ENCODE data around the gene CCL17. TPM values are rescaled to one million over a fixed set of nuclear protein-coding genes. Genes with fewer than 3 reads are reported as not detected.

The CCL17 gene
- total and polyA plus RNA-seq, 4 donors, result 3.1 to 39.3 (median 3.5) TPM; not detected in 1

- ATAC-seq (ENCODE audit: insufficient read depth, low FRiP score), result no peak
Observed at GRCh38 chr16:57389087-57389468, 15.5 kb upstream of the CCL17 start.

GRCh38 chr16:57390636-57391295 is 13.8 kb upstream of the CCL17 start:
- peaks cover 0 to 18% (median 4%) of the 10 kb centered on the region in 5 donors for H3K4me1 ChIP-seq (ENCODE audit: control insufficient read depth in 5 of 5, insufficient read depth in 5 of 5, low read length in 5 of 5)
- no peak overlapping the region for H3K4me3 ChIP-seq
- TF ChIP-seq CTCF (IDR thresholded peaks at IDR 0.05; ENCODE audit: control extremely low read depth, extremely low read depth), result no peak
- ATAC-seq (ENCODE audit: insufficient read depth, low FRiP score) (no peak), DNase-seq (peak; percentile 30 to 90 (median 85))
- peaks cover 0 to 3% (median 0%) of the 10 kb centered on the region in 4 donors for H3K9me3 ChIP-seq (ENCODE audit: control insufficient read depth in 4 of 4, insufficient read depth in 3 of 4, low read length in 3 of 4)
- no peaks in the 10 kb centered on the region for H3K36me3 ChIP-seq (ENCODE audit: control insufficient read depth in 4 of 4, insufficient read depth in 4 of 4, low read length in 4 of 4)
- H3K27me3 ChIP-seq (ENCODE audit: control insufficient read depth in 3 of 3, insufficient read depth in 3 of 3, low read length in 2 of 3), result no peaks in the 10 kb centered on the region
- WGBS, 2 donors, result 64% methylated on average over 5 of the region's 5 CpGs
- H3K9ac ChIP-seq (ENCODE audit: insufficient read depth in 1 of 2, low read length in 2 of 2), result no peak overlapping the region
- H3K27ac ChIP-seq (ENCODE audit: low read depth in 1 of 2, low read length in 1 of 2), result no peak overlapping the region

More at GRCh38 chr16:57389087-57389468, 15.5 kb upstream of the CCL17 start:
- Histone ChIP-seq H3K9ac (ENCODE audit: insufficient read depth in 1 of 2, low read length in 2 of 2) (no peak overlapping the region), H3K36me3 (ENCODE audit: control insufficient read depth in 4 of 4, insufficient read depth in 4 of 4, low read length in 4 of 4) (no peaks in the 10 kb centered on the region), H3K27ac (ENCODE audit: low read depth in 1 of 2, low read length in 1 of 2) (no peak overlapping the region), H3K9me3 (ENCODE audit: control insufficient read depth in 4 of 4, insufficient read depth in 3 of 4, low read length in 3 of 4) (no peaks in the 10 kb centered on the region), H3K27me3 (ENCODE audit: control insufficient read depth in 3 of 3, insufficient read depth in 3 of 3, low read length in 2 of 3) (no peaks in the 10 kb centered on the region), H3K4me3 (no peak overlapping the region), H3K4me1 (ENCODE audit: control insufficient read depth in 5 of 5, insufficient read depth in 5 of 5, low read length in 5 of 5) (peaks cover 0 to 18% (median 4%) of the 10 kb centered on the region in 5 donors)
- no peak for TF ChIP-seq CTCF (IDR thresholded peaks at IDR 0.05; ENCODE audit: control extremely low read depth, extremely low read depth)
- DNase-seq, result no peak
- WGBS, 2 donors, result 93 to 95% methylated on average over 3 of the region's 3 CpGs

- ATAC-seq (ENCODE audit: insufficient read depth, low FRiP score) (no peak), DNase-seq (no peak)
- Histone ChIP-seq H3K9me3 (ENCODE audit: control insufficient read depth in 4 of 4, insufficient read depth in 3 of 4, low read length in 3 of 4) (peaks cover 0 to 3% (median 0%) of the 10 kb centered on the region in 4 donors), H3K9ac (ENCODE audit: insufficient read depth in 1 of 2, low read length in 2 of 2) (no peak overlapping the region), H3K27me3 (ENCODE audit: control insufficient read depth in 3 of 3, insufficient read depth in 3 of 3, low read length in 2 of 3) (no peaks in the 10 kb centered on the region), H3K36me3 (ENCODE audit: control insufficient read depth in 4 of 4, insufficient read depth in 4 of 4, low read length in 4 of 4) (no peaks in the 10 kb centered on the region), H3K4me3 (no peak overlapping the region), H3K27ac (ENCODE audit: low read depth in 1 of 2, low read length in 1 of 2) (no peak overlapping the region), H3K4me1 (ENCODE audit: control insufficient read depth in 5 of 5, insufficient read depth in 5 of 5, low read length in 5 of 5) (peaks cover 0 to 17% (median 3%) of the 10 kb centered on the region in 5 donors)
- 62 to 70% methylated on average over 4 of the region's 4 CpGs for WGBS, 2 donors
- TF ChIP-seq CTCF (IDR thresholded peaks at IDR 0.05; ENCODE audit: control extremely low read depth, extremely low read depth), result no peak
Observed at GRCh38 chr16:57391300-57391699, 13.3 kb upstream of the CCL17 start.

Measured in lung (tissue), 12 donors.